GM18517 (cell line): ENCODE measurements around the gene PARVB.

Experiments
- ATAC-seq: cut with Tn5 transposase; IDR thresholded peaks from one replicate; pipeline ENCODE4 v1.9.1; 2021; ENCODE audit warnings: mild to moderate bottlenecking, moderate library complexity; ENCODE audit not compliant: unreplicated experiment

The PARVB gene

DNA sequence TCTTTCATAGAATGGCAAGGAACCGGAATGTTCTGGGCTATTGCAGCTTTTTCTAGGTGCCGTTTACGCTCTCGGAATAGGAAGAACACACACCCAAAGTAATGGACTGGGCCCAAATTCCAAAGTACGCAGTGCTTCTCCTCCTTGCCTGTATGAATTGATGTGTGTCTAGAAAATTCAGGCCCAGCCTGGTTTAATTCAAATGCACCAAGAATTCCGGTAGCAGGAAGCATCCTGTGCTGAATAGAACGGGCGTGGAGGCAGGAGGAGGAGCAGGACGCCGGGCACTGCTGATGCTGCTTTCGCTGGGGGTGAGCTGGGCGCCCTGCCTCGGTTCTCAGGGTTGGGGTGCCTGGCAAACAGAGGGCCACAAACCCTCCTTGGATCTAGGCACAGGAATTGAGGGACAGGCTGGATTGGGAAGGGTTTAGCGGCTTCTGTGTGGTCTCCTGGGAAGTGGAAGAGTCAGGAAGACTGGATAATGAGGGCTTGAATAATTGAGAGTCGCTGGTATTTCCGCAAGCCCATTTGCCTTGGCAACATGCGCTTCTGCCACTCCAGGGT lies 2.0 kb downstream of the PARVB start:
- no peak for ATAC-seq

DNA sequence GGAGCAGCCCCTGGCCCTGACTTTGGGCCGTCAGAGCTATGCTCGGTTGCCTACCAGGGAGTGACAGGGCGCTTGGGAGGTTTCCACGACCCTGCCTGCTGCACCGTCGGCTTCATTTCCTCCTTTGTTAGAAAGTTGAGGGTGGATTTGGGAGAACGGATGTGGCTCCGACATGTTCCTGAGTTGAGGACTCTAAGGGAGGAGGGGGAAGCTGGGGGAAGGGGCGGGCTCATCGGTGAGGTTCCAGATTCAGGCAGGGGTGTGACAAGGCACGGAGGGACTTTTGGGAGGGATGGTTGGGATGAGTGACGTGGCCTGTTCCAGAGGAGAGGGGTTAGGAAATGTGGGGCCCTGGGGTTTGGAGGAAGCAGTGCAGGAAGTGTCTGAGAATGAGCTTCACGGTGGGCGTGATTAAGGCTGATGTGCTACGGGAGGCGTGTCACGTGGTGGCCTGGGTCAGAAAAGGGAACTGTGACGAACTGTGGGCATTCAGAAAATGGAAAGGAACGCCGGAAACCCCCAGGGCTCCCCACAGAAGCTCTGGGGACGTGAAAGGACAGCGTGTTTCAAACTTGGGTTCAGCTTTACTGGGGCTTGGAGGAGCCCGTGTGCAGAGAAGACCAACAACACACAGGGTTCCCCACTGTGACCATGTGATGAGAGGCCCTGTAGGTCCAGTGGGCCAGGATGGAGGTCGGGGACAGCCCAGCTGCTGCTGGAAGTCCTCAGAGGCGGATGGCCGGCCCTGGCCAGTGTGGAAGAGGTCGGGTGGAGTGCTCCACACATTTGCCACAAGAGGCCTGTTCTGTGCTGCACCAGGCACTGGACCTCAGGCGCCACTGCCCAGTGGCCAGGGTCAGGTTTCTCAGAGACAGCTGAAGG lies 2.8 kb downstream of the PARVB start:
- peak; percentile 42 for ATAC-seq

DNA sequence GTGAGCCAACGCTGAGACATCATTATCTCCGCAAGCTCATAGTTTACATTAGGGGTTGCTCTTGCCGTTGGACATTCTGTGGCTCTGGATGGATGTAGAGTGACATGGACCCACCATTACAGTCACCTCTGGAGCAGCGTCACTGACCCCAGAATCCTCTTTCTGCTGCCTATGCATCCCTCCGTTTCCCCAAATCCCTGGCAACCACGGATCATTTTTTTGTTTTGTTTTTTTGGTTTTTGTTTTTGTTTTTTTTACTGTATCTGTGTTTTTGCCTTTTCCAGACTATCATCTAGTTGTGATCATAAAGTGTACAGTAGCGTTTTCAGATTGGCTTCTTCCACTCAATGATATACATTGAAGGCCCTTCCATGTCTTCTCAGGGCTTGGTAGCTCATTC lies 4.0 kb downstream of the PARVB start:
- ATAC-seq = no peak

DNA sequence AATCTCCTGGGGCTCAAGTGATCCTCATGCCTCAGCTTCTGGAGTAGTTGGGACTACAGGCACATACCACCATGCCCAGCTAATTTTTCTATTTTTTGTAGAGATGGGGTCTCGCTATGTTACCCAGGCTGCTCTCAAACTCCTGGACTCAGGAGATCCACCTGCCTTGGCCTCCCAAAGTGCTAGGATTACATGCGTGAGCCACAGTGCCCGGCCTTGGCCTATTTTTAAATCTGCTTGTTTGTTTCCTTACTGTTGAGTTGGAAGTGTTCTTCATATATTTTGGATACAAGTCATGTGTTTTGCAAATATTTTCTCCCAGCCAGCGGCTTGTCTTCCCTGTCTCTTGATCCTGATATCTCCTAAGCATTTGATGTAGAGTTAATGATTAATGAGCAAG lies 5.0 kb downstream of the PARVB start:
- no peak for ATAC-seq

DNA sequence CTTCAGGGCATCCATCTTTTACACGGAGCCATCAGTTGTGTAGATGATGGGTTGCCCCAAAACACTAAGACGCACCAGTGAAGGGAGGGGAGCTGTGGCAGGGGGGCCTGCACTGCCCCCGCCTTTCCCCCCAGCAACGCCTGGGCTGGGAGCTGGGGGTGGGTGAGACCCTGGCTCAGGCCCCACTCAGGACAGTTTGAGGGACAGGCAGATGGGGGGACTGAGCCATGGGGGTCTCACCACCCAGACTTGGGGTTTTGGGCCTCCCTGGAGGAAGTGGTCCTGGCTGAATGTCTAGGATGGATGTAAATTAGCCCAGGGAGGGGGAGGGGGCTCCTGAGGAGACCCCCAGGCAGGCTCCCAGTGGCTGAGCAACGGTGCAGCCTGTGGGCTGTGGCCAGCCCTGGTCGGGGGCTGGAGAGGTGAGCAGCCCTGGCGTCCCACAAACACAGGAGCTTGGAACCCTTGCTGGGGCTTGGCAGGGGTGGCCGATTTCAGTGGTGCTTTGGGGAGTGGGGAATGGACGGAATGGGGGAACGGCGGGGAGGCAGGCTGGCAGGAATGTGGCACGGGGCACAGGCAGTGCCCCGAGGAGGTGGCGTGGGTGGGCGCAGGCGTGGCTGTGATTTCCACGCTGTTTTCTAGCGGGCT lies 6.1 kb downstream of the PARVB start:
- ATAC-seq = no peak

DNA sequence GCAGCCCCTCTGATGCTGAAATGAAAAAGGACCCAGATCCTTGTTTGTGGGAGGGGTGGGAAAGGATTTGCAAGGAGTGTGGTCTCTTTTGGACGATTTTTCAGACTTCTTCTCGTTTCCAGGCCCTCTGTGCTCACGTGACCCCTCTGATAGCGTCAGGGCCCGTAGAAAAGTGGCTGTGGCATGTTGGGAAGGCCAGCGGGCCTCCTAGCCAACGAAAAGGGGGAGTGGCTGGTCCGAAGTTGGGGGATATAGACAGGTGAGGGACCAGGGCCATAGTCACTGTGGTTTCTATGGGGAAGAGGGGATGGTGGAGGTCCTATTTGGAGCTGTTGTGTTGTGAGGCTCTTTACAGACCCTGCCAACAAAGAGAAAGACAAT lies 6.6 kb downstream of the PARVB start:
- no peak for ATAC-seq

DNA sequence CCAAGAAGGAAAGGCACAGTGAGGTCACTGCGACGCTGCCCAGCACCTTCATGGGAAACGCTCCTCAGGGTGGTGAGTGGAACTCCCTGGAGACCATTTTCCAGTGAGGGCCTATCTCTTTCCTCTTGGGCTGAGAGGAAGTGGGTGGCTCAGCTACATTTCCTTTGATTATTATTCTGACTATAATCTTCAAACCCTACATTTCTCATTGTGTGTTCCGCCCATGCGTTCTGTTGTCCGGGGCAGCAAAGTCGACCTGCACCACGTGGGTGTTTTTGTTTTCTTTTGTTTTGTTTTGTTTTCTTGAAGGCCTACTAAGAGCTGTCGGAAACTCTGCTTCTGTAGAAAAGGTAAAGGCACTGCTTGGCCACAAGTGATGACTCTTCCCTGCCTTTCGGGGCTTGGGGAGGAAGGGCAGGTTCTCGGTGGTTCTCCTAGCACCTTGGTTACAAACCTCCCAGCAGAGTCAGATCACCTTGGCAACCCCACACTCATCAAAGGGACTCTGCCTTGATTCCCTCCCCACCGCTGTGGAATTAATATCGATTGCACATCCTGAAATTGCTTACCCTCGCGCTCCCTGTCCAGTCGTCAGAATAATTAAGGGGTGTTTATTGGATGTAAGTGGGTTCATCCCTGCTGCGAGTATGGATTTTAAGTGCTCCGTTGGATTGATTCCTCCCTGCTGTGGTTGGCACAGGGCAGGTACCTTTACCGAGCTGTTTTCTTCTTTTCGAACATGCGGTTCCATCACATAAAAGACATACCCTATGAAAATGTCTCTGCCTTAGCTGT lies 7.3 kb downstream of the PARVB start:
- ATAC-seq = no peak

DNA sequence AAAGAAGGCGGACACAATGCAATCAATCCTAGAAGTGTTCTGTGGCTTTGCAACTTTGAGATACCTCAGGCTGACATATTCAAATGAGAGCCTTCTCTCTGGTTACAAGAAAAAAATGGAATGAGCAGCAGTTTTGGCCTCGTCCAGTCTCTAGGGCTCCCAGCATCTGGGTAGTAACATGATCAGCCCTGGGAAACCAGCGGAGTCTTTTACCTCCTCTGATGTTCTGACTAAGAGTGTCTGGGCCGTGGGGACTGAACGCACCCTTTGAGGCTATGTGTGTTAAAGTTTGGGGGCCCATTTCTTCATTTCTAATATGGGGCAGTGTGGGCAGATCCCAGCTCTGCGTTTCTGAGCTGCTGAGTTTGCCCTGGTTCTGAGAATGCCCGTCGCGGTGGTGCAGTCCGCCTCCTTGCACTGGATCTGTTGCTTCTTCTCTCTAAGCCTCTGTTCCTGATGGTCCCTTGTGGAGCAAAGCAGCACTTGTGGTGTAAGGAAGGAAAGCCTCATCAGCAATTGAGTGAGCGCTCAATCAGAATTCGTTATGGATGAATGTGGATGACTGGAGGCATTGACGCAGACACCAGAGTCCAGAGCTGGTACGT lies 8.1 kb downstream of the PARVB start:
- no peak for ATAC-seq

DNA sequence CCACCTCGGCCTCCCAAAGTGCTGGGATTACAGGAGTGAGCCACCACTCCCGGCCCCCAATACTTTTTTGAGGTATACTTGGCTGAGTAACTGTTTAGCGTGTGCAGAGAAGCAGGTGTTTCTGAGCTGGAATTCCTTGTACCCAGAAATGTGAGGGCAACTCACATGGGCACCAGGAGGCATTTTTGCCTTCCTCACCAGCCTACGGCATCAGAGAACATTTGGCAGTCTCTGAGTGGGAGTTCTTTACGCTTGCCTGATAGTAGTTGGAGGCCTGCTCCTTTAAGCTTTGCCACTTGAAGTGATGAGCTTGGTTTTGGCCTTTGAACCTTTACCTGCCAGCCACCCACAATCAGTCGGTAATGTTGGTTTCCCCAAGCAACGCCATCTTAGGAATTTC lies 9.2 kb downstream of the PARVB start:
- no peak for ATAC-seq

DNA sequence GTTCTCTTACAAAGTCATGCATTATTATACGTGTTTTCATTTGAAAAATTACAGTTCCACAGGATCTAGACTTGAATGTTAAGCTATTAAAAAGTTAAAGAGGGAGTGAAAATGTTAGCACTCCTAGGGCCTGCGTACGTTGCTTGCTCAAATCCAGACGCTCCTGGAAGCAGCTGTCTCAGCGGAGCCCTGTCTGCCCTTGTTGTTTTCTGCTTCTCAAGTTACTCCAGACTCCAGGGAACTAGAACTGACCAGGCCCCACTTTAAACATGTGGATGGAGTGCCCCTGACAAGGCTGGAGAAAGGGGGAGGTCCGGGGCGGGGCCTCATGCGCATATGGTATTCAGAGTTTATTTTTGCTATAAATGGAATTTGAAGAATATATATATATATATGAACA lies 9.6 kb downstream of the PARVB start:
- ATAC-seq = no peak

DNA sequence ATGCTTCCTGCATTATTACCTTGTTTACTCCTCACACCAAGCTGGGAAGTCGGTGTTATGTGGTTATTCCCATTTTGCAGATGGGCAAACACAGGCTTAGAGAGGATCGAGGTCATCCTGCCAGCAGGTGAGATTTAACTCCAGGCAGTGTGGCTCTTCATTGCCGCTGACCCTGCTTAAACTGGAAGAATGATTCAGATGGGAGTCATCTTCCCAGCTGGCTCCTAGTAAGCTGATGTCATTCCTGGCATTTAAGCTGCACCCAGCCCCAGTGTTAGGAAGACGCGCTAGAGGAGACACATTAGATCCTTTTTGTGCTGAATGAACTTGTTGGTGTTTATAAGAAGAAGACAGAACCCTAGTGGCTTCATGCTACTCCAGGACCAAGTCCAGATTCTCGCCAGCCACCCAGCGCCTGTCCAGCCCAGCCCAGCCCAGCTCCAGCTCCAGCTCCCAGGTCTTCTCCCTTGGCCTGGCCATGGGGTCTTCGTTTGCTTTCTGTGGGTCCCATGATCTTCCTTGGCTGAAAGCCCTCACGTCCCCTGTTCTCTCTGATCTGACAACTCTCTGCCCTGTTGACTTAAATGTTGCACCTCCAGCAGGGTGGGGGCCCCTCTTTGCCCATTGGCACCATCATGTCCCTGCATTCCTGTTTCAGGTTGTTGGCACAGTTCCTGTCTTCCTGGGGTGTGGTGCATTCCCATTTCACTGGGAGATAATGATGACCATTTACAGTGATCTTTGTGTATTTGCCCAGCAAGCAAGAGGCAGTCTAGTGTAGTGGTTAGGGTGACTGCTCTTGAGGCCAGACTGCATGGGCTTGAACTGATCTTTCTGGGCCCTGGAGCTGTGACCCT lies 13.6 kb downstream of the PARVB start:
- ATAC-seq = no peak

DNA sequence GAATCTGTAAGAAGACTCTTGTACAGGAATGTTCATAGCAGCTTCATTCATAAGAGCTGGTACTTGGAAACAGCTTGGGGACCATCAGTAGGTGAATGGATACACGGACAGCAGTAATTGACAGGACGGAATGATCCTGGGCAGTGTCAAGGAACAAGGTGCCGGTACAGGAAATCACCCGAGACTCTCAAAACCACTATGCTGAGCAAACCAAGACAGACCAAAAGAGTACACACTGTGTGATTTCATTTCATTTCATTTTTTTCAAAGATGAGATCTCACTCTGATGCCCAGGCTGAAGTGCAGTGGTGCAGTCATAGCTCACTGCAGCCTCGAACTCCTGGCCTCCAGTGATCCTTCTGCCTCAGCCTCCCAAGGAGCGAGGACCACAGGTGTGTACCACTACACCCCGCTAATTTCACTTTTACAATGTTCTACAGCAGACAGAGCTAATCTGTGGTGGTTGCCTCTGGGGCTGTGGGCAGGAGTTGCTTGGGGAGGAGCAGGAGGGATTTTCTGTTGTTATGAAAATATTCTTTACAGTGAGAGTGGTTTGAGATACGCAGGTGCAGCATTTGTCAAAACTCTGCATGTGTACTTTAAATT lies 15.6 kb downstream of the PARVB start:
- no peak for ATAC-seq

DNA sequence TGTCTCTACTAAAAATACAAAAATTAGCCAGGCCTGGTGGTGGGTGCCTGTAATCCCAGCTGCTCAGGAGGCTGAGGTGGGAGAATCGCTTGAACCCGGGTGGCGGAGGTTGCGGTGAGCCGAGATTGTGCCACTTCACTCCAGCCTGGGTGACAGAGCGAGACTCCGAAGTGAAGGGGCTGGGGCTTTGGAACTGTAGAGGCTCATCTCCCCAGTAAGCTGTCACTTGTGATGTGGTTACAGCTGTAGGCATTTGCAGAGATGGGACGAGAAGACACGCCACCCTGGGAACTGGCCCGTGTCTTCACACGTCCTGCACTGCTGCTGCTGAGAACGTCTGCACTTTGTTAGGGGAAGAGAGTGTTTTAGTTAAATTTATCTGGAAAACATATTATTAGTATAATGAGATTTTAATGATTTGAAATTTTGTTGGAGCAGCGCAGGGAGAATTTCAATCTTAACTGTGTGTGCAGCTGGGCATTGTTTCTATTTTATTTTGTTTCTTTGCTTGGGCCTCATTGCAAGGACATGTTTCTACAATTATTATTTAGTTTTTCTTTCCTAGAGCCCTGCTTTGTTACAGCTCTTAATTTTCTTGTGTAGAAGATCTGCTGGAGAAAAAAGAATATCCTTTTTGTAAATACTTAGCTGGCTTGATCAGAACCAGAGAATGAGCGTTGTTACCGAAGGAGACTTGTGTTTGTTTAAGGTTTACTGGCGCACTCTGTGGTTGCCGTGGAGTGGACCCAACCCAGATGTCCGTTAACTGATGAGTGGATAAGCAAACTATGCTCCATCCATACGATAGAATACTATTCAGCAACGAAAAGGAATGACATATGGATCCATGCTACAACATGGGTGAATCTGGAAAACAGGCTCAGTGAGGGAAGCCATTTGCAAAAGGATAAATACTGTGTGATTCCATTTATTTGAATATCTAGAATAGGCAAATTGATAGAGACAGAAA lies 18.4 kb downstream of the PARVB start:
- peak; percentile 46 for ATAC-seq

DNA sequence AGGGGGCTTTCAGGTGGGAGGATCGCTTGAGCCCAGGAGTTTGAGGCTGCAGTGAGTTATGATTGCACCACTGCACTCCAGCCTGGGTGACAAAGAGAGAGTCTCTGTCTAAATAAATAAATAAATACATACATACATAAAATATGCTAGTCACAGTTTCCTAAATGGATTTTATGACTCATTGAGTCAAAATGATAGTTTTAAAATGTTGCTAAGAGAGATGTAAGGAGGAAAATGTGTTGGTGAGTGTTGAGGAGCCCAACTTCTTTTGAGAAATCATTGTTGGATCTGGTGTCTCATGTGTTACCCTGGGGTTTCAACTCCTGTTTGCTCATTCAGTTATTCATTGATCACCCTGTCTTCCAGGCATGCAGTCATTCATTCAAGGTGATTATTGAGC lies 21.0 kb downstream of the PARVB start:
- ATAC-seq = no peak

DNA sequence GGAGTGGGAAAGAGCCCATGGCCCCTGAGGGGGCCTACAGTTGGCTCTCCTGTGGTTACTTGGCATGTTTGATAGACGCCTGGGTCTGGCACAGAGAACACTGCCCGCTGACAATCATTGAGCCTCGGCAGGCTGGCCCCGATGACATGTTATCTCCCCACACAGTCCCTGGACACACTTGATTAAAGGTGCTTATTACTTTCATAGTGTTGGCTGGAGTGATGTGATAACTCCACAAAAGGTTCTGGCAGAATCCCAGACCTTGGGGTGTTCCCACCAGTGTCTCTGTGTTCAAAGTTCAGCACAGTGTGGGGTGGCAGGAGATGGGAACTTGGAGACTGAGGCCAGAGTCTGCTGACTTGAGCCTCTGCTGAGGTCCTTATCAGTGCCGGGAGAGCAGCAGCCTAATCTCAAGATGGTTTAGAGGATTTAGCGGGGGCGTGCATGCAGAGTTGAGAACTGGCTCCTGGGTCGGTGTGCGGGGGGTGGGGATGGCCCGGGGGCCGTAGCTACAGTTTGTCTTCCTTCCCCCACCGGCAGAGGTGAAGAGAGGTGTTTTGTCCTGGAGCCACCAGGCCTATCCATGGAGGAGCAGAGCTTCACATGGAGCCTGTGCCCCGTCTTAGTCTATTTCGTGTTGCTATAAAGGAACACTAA lies 22.5 kb downstream of the PARVB start:
- ATAC-seq = no peak

DNA sequence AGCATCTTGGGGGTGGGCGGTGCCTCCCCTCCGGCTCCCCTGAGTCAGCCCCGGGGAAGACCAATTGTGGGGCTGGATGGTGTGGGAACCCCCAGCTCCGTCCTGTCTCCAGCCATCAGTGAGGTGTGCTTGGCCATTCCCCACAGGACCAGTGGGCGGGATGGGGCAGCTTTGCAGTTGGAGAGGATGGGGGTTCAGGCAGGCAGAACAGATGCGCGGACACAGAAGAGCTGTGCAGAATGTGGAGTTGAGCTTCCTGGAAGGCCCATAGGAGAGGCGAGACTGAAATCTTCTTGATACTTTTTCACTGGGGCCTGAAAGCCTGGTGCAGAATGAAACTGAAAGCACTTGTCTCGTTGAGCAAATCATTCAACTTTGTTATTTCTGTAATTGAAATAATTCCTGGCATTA lies 23.8 kb downstream of the PARVB start:
- no peak for ATAC-seq

DNA sequence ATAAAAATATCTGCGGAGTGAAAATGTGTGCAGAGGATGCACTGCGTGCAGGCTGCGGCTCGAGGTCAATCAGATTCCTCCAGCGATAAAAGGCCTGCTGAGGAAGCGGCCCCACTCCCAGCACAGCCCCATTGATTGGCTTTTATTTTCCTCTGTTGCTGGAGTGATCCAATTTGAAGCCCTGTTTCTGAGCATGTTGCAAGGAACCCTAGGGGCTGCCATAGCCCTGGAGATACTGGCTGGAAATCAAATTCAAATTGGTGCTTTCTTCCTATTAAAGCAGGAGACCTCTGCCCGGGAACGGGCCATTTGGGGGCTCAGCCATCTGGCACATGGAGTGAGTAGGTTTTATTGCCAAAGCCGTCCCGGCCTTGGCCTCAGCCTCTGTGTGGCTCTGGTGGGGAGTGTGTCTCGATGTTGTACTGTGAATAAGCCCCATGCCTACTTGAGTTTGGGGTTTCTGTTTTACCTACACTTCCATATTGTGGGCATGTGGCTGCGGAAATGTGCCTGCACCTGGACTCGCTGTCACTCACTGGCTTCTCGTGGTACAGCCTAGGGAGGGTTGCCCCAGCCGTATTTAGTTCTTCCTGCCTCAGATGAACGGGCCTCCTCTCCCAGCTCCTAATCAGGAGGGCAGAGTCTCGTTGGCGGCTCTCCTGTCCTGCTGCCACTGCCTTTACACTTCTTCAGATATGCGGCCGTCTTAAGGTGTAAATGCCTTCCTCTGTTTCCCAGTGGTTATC lies 25.6 kb downstream of the PARVB start:
- ATAC-seq = no peak
